GM23338 (cell line): ENCODE data around the gene SLC1A4. TPM values are rescaled to one million over a fixed set of nuclear protein-coding genes. Genes with fewer than 3 reads are reported as not detected.

Source experiments
- ATAC-seq: fragments of 200-7000 bp; cut with Tn5 transposase; 3 replicates; pipeline ENCODE4 v1.9.1; 2020
- DNase-seq: peaks from one replicate; pipeline ENCODE4 v3.0.0-alpha.2; 2015; ENCODE audit warnings: low spot score
- H2AFZ ChIP-seq: fragments of 200-600 bp; sonication (generic); 2 replicates; pipeline ENCODE4 v1.8.0; 2016; ENCODE audit warnings: antibody characterized with exemption, mild to moderate bottlenecking, moderate library complexity
- H3F3A ChIP-seq: fragments of 200-600 bp; sonication (generic); replicated peaks from 2 replicates; pipeline ENCODE4 v1.8.0; 2017; ENCODE audit warnings: antibody characterized with exemption, mixed run types, low read depth
- H3K27ac ChIP-seq: fragments of 200-600 bp; sonication (generic); 2 replicates; pipeline ENCODE4 v1.6.1; 2016; ENCODE audit warnings: low read depth
- H3K27me3 ChIP-seq: fragments of 200-600 bp; sonication (generic); 2 replicates; pipeline ENCODE4 v1.8.0; 2016; ENCODE audit warnings: mild to moderate bottlenecking, mixed run types, moderate library complexity; ENCODE audit not compliant: insufficient read depth
- H3K36me3 ChIP-seq: fragments of 200-600 bp; sonication (generic); 2 replicates; pipeline ENCODE4 v1.8.0; 2016; ENCODE audit warnings: mild to moderate bottlenecking; ENCODE audit not compliant: insufficient read depth
- H3K4me1 ChIP-seq: fragments of 200-600 bp; sonication (generic); 2 replicates; pipeline ENCODE4 v1.8.0; 2016; ENCODE audit warnings: mild to moderate bottlenecking, moderate library complexity; ENCODE audit not compliant: insufficient read depth
- H3K4me2 ChIP-seq: fragments of 200-600 bp; sonication (generic); 2 replicates; pipeline ENCODE4 v1.7.1; 2017; ENCODE audit warnings: mixed run types
- H3K4me3 ChIP-seq: fragments of 200-600 bp; sonication (generic); 2 replicates; pipeline ENCODE4 v1.6.1; 2016; ENCODE audit warnings: mixed run types
- H3K79me2 ChIP-seq: fragments of 200-600 bp; sonication (generic); replicated peaks from 2 replicates; pipeline ENCODE4 v1.8.0; 2017; ENCODE audit warnings: mild to moderate bottlenecking; ENCODE audit not compliant: insufficient read depth
- H3K9me2 ChIP-seq: fragments of 200-600 bp; sonication (generic); 2 replicates; pipeline ENCODE4 v1.8.0; 2017; ENCODE audit not compliant: insufficient read depth
- H4K20me1 ChIP-seq: fragments of 200-600 bp; sonication (generic); replicated peaks from 2 replicates; pipeline ENCODE4 v1.8.0; 2017; ENCODE audit warnings: mild to moderate bottlenecking; ENCODE audit not compliant: insufficient read depth
- H3K27ac Mint-ChIP-seq: 2 replicates; pipeline ENCODE4 v1.8.0; 2020; ENCODE audit warnings: inconsistent platforms, mild to moderate bottlenecking, moderate library complexity, mixed read lengths
- H3K27me3 Mint-ChIP-seq: 3 replicates; pipeline ENCODE4 v1.8.0; 2022; ENCODE audit warnings: low read depth, mild to moderate bottlenecking, moderate library complexity, mixed read lengths, inconsistent platforms; ENCODE audit not compliant: insufficient read depth, poor library complexity
- H3K36me3 Mint-ChIP-seq: 3 replicates; pipeline ENCODE4 v1.8.0; 2021; ENCODE audit warnings: low read depth, mild to moderate bottlenecking, inconsistent platforms, moderate library complexity, mixed read lengths
- H3K4me1 Mint-ChIP-seq: 3 replicates; pipeline ENCODE4 v1.8.0; 2020; ENCODE audit warnings: mild to moderate bottlenecking, inconsistent platforms, mixed read lengths
- H3K4me3 Mint-ChIP-seq: 3 replicates; pipeline ENCODE4 v1.8.0; 2021; ENCODE audit warnings: moderate library complexity, mild to moderate bottlenecking, inconsistent platforms, mixed read lengths
- H3K9me3 Mint-ChIP-seq: 3 replicates; pipeline ENCODE4 v1.8.0; 2020; ENCODE audit warnings: moderate library complexity, mild to moderate bottlenecking, inconsistent platforms, mixed read lengths
- CREB1 ChIP-seq: fragments of 250-450 bp; sonication (Bioruptor Pico); IDR thresholded peaks from 2 replicates; pipeline ENCODE4 v1.5.0; 2020; ENCODE audit warnings: low read depth, mild to moderate bottlenecking, moderate library complexity
- CTCF ChIP-seq, 2 experiments: fragments of 200-600 bp in 1 of 2; sonication (generic) in 1 of 2; conservative IDR thresholded peaks; 2 replicates each; pipeline versions ENCODE4 v1.5.1 to v1.6.1; 2016 to 2017; ENCODE audit warnings: antibody characterized with exemption in 2 of 2, low read depth in 2 of 2, mild to moderate bottlenecking in 2 of 2, moderate library complexity in 1 of 2
- ETS1 ChIP-seq: IDR thresholded peaks from 2 replicates; pipeline ENCODE4 v1.6.1; 2016; ENCODE audit warnings: antibody characterized with exemption
- EZH2 ChIP-seq: fragments of 200-600 bp; sonication (generic); IDR thresholded peaks from one replicate; pipeline ENCODE4 v1.8.0; 2017; ENCODE audit warnings: antibody characterized with exemption, mild to moderate bottlenecking, low read depth; ENCODE audit not compliant: unreplicated experiment
- EZH2phosphoT487 ChIP-seq: fragments of 200-600 bp; sonication (generic); IDR thresholded peaks from one replicate; pipeline ENCODE4 v1.8.1; 2018; ENCODE audit warnings: antibody characterized with exemption; ENCODE audit not compliant: unreplicated experiment
- NANOG ChIP-seq: IDR thresholded peaks from 2 replicates; pipeline ENCODE4 v1.6.1; 2016; ENCODE audit warnings: antibody characterized with exemption, borderline replicate concordance
- POLR2AphosphoS5 ChIP-seq: IDR thresholded peaks from 2 replicates; pipeline ENCODE4 v1.6.1; 2016; ENCODE audit warnings: antibody characterized with exemption, low read depth
- REST ChIP-seq: IDR thresholded peaks from one replicate; pipeline ENCODE4 v1.6.1; 2018; ENCODE audit warnings: antibody characterized with exemption; ENCODE audit not compliant: unreplicated experiment
- STAT1 ChIP-seq: IDR thresholded peaks from one replicate; pipeline ENCODE4 v1.6.1; 2016; ENCODE audit warnings: antibody characterized with exemption; ENCODE audit not compliant: unreplicated experiment
- ZNF114 ChIP-seq: fragments of 250-450 bp; sonication (Bioruptor Pico); IDR thresholded peaks from 2 replicates; pipeline ENCODE4 v1.5.0; 2020; ENCODE audit warnings: mild to moderate bottlenecking, moderate library complexity
- ZNF331 ChIP-seq: fragments of 250-450 bp; sonication (Bioruptor Pico); IDR thresholded peaks from 2 replicates; pipeline ENCODE4 v1.5.0; 2020; ENCODE audit warnings: low read depth, mild to moderate bottlenecking, moderate library complexity
- ZNF462 ChIP-seq: fragments of 250-450 bp; sonication (Bioruptor Pico); IDR thresholded peaks from 2 replicates; pipeline ENCODE4 v1.5.0; 2020; ENCODE audit warnings: mild to moderate bottlenecking, moderate library complexity
- polyA plus RNA-seq: library from polyadenylated mRNA; unstranded; fragments of >200 nt; fragmentation: Nextera tagmentation; extraction: Ambion mirVana; gene quantifications from 2 replicates; pipeline ENCODE4 v1.2.1, GENCODE V29; 2016
- total RNA-seq: library from RNA; depleted of rRNA; stranded (reverse); fragments of >200 nt; shearing (Covaris generic); gene quantifications from 2 replicates; pipeline ENCODE4 v1.2.3, GENCODE V29; 2014

SLC1A4 gene
- total and polyA plus RNA-seq, 2 experiments from 2014 or later = 1.3 to 2.7 TPM

- TF ChIP-seq EZH2 (no peak), EZH2phosphoT487 (no peak), ZNF114 (CRISPR knock-in tag) (no peak)
Measured at GRCh38 chr2:65000644-65001043, 11.4 kb downstream of the SLC1A4 start (continued).

- Histone ChIP-seq H3K4me3 (no peak overlapping the region), H3K9me2 (no peaks in the 10 kb centered on the region), H3K4me2 (no peak overlapping the region), H2AFZ (no peak overlapping the region), H3K36me3 (no peaks in the 10 kb centered on the region), H3K4me1 (peaks cover 6% of the 10 kb centered on the region; the same call in 1 of the 2 replicates), H4K20me1 (0 out of 2 replicates have a peak, but pooled peaks cover 2% of the 10 kb centered on the region), H3K79me2 (no peaks in the 10 kb centered on the region), H3K27me3 (no peaks in the 10 kb centered on the region), H3F3A (no peaks in the 10 kb centered on the region), H3K27ac (no peak overlapping the region)
- H3K36me3 Mint-ChIP-seq = no peaks in the 10 kb centered on the region
- H3K27ac Mint-ChIP-seq = no peak overlapping the region; the same call in 1 of the 2 replicates
- H3K4me1 Mint-ChIP-seq = peaks cover 9% of the 10 kb centered on the region
- H3K27me3 Mint-ChIP-seq = peaks cover 5% of the 10 kb centered on the region
- ATAC-seq (no peak), DNase-seq (no peak)
- no peak overlapping the region for H3K4me3 Mint-ChIP-seq
- TF ChIP-seq EZH2 (no peak), ZNF462 (CRISPR knock-in tag) (no peak), STAT1 (no peak), ETS1 (no peak), CREB1 (CRISPR knock-in tag) (no peak), ZNF331 (CRISPR knock-in tag) (no peak), EZH2phosphoT487 (no peak), CTCF (conservative IDR thresholded peaks at IDR 0.05; ENCODE audit: low read depth in 2 of 2) (no peak), NANOG (no peak), POLR2AphosphoS5 (no peak), REST (no peak)
- H3K9me3 Mint-ChIP-seq = no peaks in the 10 kb centered on the region
Measured at GRCh38 chr2:65003037-65003436, 13.8 kb downstream of the SLC1A4 start.
